Neural progenitor cell (in vitro differentiated cells): Measurements from ENCODE around the gene NCBP2L.

Experiments used
- CTCF ChIP-seq: fragments of 200-600 bp; sonication (generic); IDR thresholded peaks from 2 replicates; pipeline ENCODE4 v1.5.1; 2017; ENCODE audit warnings: antibody characterized with exemption, mild to moderate bottlenecking
- EZH2 ChIP-seq: fragments of 200-600 bp; sonication (generic); IDR thresholded peaks from 2 replicates; pipeline ENCODE4 v1.6.1; 2017; ENCODE audit warnings: antibody characterized with exemption, mild to moderate bottlenecking, moderate library complexity

- TF ChIP-seq CTCF (no peak), EZH2 (no peak)
These were observed 48.2 kb downstream of the NCBP2L start, which contains the start of gene MID2 for GRCh38 chrX:107825698-107826237.
